ENCODE data around the gene AP4B1.

Gene AP4B1

DNA sequence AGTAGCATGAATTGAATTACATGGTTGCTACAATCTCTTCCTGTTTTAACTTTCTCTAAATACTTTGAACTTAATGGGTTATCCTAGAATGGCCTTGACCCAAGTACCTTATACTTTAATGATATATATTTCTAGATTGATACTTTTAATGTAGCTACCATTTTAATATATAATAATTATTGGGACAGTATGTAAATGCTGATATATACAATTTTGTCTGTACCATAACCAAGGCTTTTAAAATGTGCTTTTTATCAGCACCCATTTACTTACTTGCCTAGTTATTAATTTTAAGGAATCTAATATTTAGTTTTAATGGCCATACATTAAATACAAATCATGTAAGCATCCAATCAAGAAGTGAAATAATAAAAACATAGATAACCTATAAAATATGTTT lies 37.9 kb upstream of the AP4B1 start:
- H3K27ac ChIP-seq (ENCODE audit: extremely low read depth, low read depth, low read length) = no peak overlapping the region
- no peak for TF ChIP-seq ZNF544 (tag by site-specific recombination; IDR thresholded peaks at IDR 0.05)
- TF ChIP-seq BCL11A (tag by site-specific recombination; IDR thresholded peaks at IDR 0.05; ENCODE audit: low read depth) = no peak
- no peak for TF ChIP-seq ZNF621 (tag by site-specific recombination; IDR thresholded peaks at IDR 0.05)
- no peaks in the 10 kb centered on the region for H3K9me3 ChIP-seq (ENCODE audit: control insufficient read depth, insufficient read depth, low read depth, low read length)
- ChIA-PET POLR2A (no interaction called here), CTCF (no interaction called here)
- H3K36me3 ChIP-seq (ENCODE audit: control insufficient read depth in 2 of 2, insufficient read depth in 1 of 2, low read length in 2 of 2) = peaks cover 18 to 33% of the 10 kb centered on the region in 2 experiments
- H3K4me3 ChIP-seq (ENCODE audit: low read depth, low read length) = no peak overlapping the region
- peaks cover 10% of the 10 kb centered on the region; the same call in 1 of the 2 replicates for H3K4me1 ChIP-seq (ENCODE audit: control insufficient read depth, insufficient read depth, low read length)

DNA sequence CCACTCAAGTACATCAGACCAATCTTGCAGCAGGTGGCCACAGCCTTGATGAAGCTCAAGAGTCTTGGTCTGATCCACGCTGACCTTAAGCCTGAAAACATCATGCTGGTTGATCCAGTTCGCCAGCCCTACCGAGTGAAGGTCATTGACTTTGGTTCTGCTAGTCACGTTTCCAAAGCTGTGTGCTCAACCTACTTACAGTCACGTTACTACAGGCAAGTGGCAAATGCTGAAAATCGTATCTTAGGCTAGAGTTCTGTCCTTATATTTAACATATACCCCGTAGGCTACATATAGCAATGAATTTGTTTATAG lies 36.6 kb upstream of the AP4B1 start:
- ChIA-PET POLR2A (no interaction called here), CTCF (interaction anchor here (1.0 kb wide), 1 partner anchor 342 kb away, joined by 4 read pairs; no protein-coding TSS in a partner anchor)
- H3K27ac ChIP-seq (ENCODE audit: extremely low read depth, low read depth, low read length) = no peak overlapping the region
- H3K4me3 ChIP-seq (ENCODE audit: low read depth, low read length) = no peak overlapping the region
- H3K36me3 ChIP-seq (ENCODE audit: control insufficient read depth in 2 of 2, insufficient read depth in 1 of 2, low read length in 2 of 2) = peaks cover 18 to 33% of the 10 kb centered on the region in 2 experiments
- no peaks in the 10 kb centered on the region for H3K9me3 ChIP-seq (ENCODE audit: control insufficient read depth, insufficient read depth, low read depth, low read length)
- H3K4me1 ChIP-seq (ENCODE audit: control insufficient read depth, insufficient read depth, low read length) = peaks cover 3% of the 10 kb centered on the region; the same call in 1 of the 2 replicates
- TF ChIP-seq, protein P1, sequence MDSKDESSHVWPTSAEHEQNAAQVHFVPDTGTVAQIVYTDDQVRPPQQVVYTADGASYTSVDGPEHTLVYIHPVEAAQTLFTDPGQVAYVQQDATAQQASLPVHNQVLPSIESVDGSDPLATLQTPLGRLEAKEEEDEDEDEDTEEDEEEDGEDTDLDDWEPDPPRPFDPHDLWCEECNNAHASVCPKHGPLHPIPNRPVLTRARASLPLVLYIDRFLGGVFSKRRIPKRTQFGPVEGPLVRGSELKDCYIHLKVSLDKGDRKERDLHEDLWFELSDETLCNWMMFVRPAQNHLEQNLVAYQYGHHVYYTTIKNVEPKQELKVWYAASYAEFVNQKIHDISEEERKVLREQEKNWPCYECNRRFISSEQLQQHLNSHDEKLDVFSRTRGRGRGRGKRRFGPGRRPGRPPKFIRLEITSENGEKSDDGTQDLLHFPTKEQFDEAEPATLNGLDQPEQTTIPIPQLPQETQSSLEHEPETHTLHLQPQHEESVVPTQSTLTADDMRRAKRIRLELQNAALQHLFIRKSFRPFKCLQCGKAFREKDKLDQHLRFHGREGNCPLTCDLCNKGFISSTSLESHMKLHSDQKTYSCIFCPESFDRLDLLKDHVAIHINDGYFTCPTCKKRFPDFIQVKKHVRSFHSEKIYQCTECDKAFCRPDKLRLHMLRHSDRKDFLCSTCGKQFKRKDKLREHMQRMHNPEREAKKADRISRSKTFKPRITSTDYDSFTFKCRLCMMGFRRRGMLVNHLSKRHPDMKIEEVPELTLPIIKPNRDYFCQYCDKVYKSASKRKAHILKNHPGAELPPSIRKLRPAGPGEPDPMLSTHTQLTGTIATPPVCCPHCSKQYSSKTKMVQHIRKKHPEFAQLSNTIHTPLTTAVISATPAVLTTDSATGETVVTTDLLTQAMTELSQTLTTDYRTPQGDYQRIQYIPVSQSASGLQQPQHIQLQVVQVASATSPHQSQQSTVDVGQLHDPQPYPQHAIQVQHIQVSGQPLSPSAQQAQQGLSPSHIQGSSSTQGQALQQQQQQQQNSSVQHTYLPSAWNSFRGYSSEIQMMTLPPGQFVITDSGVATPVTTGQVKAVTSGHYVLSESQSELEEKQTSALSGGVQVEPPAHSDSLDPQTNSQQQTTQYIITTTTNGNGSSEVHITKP (tag by site-specific recombination; IDR thresholded peaks at IDR 0.05) = no peak
- TF ChIP-seq ZNF654 (tag by site-specific recombination; IDR thresholded peaks at IDR 0.05; ENCODE audit: low read depth) (no peak), REPIN1 (tag by site-specific recombination; IDR thresholded peaks at IDR 0.05; ENCODE audit: low read depth) (no peak), ZNF223 (tag by site-specific recombination; IDR thresholded peaks at IDR 0.05) (no peak), ZFP41 (tag by site-specific recombination; IDR thresholded peaks at IDR 0.05; ENCODE audit: borderline replicate concordance) (no peak), ZNF624 (tag by site-specific recombination; IDR thresholded peaks at IDR 0.05) (no peak), ZNF324 (tag by site-specific recombination; IDR thresholded peaks at IDR 0.05) (no peak), ZNF426 (tag by site-specific recombination; IDR thresholded peaks at IDR 0.05) (no peak), ZNF404 (tag by site-specific recombination; IDR thresholded peaks at IDR 0.05) (no peak), ZFP3 (tag by site-specific recombination; IDR thresholded peaks at IDR 0.05; ENCODE audit: low read depth) (no peak), ZNF560 (tag by site-specific recombination; IDR thresholded peaks at IDR 0.05; ENCODE audit: borderline replicate concordance) (no peak), BCL11B (tag by site-specific recombination; IDR thresholded peaks at IDR 0.05; ENCODE audit: low read depth) (no peak), ZSCAN16 (tag by site-specific recombination; IDR thresholded peaks at IDR 0.05) (no peak)
- TF ChIP-seq, protein P2, sequence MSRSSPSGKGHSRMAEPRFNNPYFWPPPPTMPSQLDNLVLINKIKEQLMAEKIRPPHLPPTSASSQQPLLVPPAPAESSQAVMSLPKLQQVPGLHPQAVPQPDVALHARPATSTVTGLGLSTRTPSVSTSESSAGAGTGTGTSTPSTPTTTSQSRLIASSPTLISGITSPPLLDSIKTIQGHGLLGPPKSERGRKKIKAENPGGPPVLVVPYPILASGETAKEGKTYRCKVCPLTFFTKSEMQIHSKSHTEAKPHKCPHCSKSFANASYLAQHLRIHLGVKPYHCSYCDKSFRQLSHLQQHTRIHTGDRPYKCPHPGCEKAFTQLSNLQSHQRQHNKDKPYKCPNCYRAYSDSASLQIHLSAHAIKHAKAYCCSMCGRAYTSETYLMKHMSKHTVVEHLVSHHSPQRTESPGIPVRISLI (tag by site-specific recombination; IDR thresholded peaks at IDR 0.05) = no peak
- TF ChIP-seq, protein P3, sequence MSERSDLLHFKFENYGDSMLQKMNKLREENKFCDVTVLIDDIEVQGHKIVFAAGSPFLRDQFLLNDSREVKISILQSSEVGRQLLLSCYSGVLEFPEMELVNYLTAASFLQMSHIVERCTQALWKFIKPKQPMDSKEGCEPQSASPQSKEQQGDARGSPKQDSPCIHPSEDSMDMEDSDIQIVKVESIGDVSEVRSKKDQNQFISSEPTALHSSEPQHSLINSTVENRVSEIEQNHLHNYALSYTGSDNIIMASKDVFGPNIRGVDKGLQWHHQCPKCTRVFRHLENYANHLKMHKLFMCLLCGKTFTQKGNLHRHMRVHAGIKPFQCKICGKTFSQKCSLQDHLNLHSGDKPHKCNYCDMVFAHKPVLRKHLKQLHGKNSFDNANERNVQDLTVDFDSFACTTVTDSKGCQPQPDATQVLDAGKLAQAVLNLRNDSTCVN (tag by site-specific recombination; optimal IDR thresholded peaks at IDR 0.05) = no peak
- TF ChIP-seq, protein P4, sequence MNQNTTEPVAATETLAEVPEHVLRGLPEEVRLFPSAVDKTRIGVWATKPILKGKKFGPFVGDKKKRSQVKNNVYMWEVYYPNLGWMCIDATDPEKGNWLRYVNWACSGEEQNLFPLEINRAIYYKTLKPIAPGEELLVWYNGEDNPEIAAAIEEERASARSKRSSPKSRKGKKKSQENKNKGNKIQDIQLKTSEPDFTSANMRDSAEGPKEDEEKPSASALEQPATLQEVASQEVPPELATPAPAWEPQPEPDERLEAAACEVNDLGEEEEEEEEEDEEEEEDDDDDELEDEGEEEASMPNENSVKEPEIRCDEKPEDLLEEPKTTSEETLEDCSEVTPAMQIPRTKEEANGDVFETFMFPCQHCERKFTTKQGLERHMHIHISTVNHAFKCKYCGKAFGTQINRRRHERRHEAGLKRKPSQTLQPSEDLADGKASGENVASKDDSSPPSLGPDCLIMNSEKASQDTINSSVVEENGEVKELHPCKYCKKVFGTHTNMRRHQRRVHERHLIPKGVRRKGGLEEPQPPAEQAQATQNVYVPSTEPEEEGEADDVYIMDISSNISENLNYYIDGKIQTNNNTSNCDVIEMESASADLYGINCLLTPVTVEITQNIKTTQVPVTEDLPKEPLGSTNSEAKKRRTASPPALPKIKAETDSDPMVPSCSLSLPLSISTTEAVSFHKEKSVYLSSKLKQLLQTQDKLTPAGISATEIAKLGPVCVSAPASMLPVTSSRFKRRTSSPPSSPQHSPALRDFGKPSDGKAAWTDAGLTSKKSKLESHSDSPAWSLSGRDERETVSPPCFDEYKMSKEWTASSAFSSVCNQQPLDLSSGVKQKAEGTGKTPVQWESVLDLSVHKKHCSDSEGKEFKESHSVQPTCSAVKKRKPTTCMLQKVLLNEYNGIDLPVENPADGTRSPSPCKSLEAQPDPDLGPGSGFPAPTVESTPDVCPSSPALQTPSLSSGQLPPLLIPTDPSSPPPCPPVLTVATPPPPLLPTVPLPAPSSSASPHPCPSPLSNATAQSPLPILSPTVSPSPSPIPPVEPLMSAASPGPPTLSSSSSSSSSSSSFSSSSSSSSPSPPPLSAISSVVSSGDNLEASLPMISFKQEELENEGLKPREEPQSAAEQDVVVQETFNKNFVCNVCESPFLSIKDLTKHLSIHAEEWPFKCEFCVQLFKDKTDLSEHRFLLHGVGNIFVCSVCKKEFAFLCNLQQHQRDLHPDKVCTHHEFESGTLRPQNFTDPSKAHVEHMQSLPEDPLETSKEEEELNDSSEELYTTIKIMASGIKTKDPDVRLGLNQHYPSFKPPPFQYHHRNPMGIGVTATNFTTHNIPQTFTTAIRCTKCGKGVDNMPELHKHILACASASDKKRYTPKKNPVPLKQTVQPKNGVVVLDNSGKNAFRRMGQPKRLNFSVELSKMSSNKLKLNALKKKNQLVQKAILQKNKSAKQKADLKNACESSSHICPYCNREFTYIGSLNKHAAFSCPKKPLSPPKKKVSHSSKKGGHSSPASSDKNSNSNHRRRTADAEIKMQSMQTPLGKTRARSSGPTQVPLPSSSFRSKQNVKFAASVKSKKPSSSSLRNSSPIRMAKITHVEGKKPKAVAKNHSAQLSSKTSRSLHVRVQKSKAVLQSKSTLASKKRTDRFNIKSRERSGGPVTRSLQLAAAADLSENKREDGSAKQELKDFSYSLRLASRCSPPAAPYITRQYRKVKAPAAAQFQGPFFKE (tag by site-specific recombination; IDR thresholded peaks at IDR 0.05; ENCODE audit: borderline replicate concordance) = no peak
- TF ChIP-seq, protein P5, sequence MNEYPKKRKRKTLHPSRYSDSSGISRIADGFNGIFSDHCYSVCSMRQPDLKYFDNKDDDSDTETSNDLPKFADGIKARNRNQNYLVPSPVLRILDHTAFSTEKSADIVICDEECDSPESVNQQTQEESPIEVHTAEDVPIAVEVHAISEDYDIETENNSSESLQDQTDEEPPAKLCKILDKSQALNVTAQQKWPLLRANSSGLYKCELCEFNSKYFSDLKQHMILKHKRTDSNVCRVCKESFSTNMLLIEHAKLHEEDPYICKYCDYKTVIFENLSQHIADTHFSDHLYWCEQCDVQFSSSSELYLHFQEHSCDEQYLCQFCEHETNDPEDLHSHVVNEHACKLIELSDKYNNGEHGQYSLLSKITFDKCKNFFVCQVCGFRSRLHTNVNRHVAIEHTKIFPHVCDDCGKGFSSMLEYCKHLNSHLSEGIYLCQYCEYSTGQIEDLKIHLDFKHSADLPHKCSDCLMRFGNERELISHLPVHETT (tag by site-specific recombination; IDR thresholded peaks at IDR 0.05) = no peak
